GM12878 (cell line): Measurements from ENCODE around the gene MAP2K4. TPM values are rescaled to one million over a fixed set of nuclear protein-coding genes. Genes with fewer than 3 reads are reported as not detected.

ENCODE experiments used
- ATAC-seq: fragments of 200-7000 bp; cut with Tn5 transposase; 3 replicates; pipeline ENCODE4 v1.9.1; 2020; ENCODE audit warnings: mild to moderate bottlenecking, moderate library complexity
- BruUV-seq: library from RNA; stranded (reverse); fragments of 400-500 nt; replicated peaks from 2 replicates; lab custom pipeline; 2021; lab: Mats Ljungman, UMichigan
- CTCF ChIA-PET: fragments of 300-600 bp; sonication (Branson Sonifier 250); formaldehyde crosslinking; extraction: SDS; loops from one replicate; lab custom pipeline; 2021; ENCODE audit warnings: inconsistent platforms; lab: Yijun Ruan, JAX
- POLR2A ChIA-PET: fragments of 350-600 bp; formaldehyde crosslinking; extraction: SDS; loops from one replicate; lab custom pipeline; 2021; ENCODE audit warnings: inconsistent platforms; lab: Charles Lee
- RAD21 ChIA-PET: fragments of 300-600 bp; sonication (Branson Sonifier 250); formaldehyde crosslinking; loops from one replicate; lab custom pipeline; 2023; ENCODE audit warnings: antibody characterized with exemption; ENCODE audit not compliant: unreplicated experiment; lab: Charles Lee
- SMC1A ChIA-PET: fragments of 300-600 bp; sonication (Branson Sonifier 250); formaldehyde crosslinking; loops from one replicate; lab custom pipeline; 2023; ENCODE audit not compliant: unreplicated experiment, uncharacterized antibody; lab: Charles Lee
- DNase-seq: peaks from one replicate; pipeline ENCODE4 v3.0.0-alpha.2; 2011; ENCODE audit warnings: low read depth, low spot score
- FAIRE-seq: peaks from 3 replicates; lab custom pipeline; 2011; peaks lifted over from hg19 to GRCh38; lab: Jason Lieb, UNC
- H2AFZ ChIP-seq: 2 replicates; pipeline ENCODE4 v1.6.0; 2011; ENCODE audit warnings: low read depth, low read length, control low read depth; ENCODE audit not compliant: control insufficient read depth
- H3K27ac ChIP-seq: 2 replicates; pipeline ENCODE4 v1.5.1; 2011; ENCODE audit warnings: control low read depth; ENCODE audit not compliant: control insufficient read depth, insufficient read depth
- H3K27me3 ChIP-seq, 2 experiments: replicated peaks in 1 of 2; 2 replicates each; pipeline versions ENCODE4 v1.6.0 to v1.6.1; 2011; ENCODE audit warnings: low read length in 1 of 2; ENCODE audit not compliant: control insufficient read depth in 2 of 2, insufficient read depth in 2 of 2
- H3K36me3 ChIP-seq, 2 experiments: 2 replicates each; pipeline ENCODE4 v1.5.1; 2011; ENCODE audit warnings: low read length in 1 of 2; ENCODE audit not compliant: control insufficient read depth in 2 of 2, insufficient read depth in 2 of 2
- H3K4me1 ChIP-seq: 2 replicates; pipeline ENCODE4 v1.6.1; 2011; ENCODE audit warnings: mild to moderate bottlenecking, low read length, moderate library complexity, mixed read lengths; ENCODE audit not compliant: control insufficient read depth, insufficient read depth
- H3K4me2 ChIP-seq: 2 replicates; pipeline ENCODE4 v1.6.0; 2011; ENCODE audit warnings: control low read depth; ENCODE audit not compliant: control insufficient read depth, insufficient read depth
- H3K4me3 ChIP-seq: fragments of 200-600 bp; sonication (generic); 2 replicates; pipeline ENCODE4 v1.5.1; 2016
- H3K79me2 ChIP-seq: 2 replicates; pipeline ENCODE4 v1.6.0; 2011; ENCODE audit warnings: low read length; ENCODE audit not compliant: control insufficient read depth, insufficient read depth
- H3K9ac ChIP-seq: 2 replicates; pipeline ENCODE4 v1.8.0; 2011; ENCODE audit warnings: low read length, control low read depth, mixed read lengths; ENCODE audit not compliant: control insufficient read depth, insufficient read depth
- H3K9me3 ChIP-seq: replicated peaks from 3 replicates; pipeline ENCODE4 v1.5.1; 2011; ENCODE audit warnings: mild to moderate bottlenecking, low read length; ENCODE audit not compliant: control insufficient read depth, insufficient read depth
- H4K20me1 ChIP-seq: 2 replicates; pipeline ENCODE4 v1.6.0; 2011; ENCODE audit not compliant: control insufficient read depth, insufficient read depth
- BACH1 ChIP-seq: fragments of 450-650 bp; IDR thresholded peaks from 2 replicates; pipeline ENCODE4 v1.6.1; 2017; ENCODE audit warnings: mild to moderate bottlenecking, borderline replicate concordance
- HDAC2 ChIP-seq: fragments of 200-600 bp; sonication (generic); IDR thresholded peaks from 2 replicates; pipeline ENCODE4 v1.6.1; 2017
- HDAC6 ChIP-seq: fragments of 200-600 bp; sonication (generic); IDR thresholded peaks from one replicate; pipeline ENCODE4 v1.8.0; 2017; ENCODE audit warnings: antibody characterized with exemption; ENCODE audit not compliant: unreplicated experiment
- NFYB ChIP-seq: IDR thresholded peaks from 2 replicates; pipeline ENCODE4 v1.6.1; 2011; ENCODE audit warnings: low read depth, mild to moderate bottlenecking, low read length, improper control_type of control experiment, moderate library complexity; ENCODE audit not compliant: insufficient read depth
- PAX5 ChIP-seq: IDR thresholded peaks from 2 replicates; pipeline ENCODE4 v1.6.1; 2011; ENCODE audit warnings: low read depth, low read length, borderline replicate concordance
- RELA ChIP-seq: fragments of 450-650 bp; IDR thresholded peaks from 2 replicates; pipeline ENCODE4 v1.8.0; 2014; ENCODE audit warnings: borderline replicate concordance; ENCODE audit not compliant: partially characterized antibody
- SREBF1 ChIP-seq: IDR thresholded peaks from 2 replicates; pipeline ENCODE4 v1.6.1; 2012; ENCODE audit warnings: mild to moderate bottlenecking, low read length
- SUPT20H ChIP-seq: IDR thresholded peaks from 2 replicates; pipeline ENCODE4 v1.6.1; 2011; ENCODE audit warnings: low read depth, mild to moderate bottlenecking, low read length, moderate library complexity, borderline replicate concordance; ENCODE audit not compliant: control insufficient read depth
- TBL1XR1 ChIP-seq: IDR thresholded peaks from 2 replicates; pipeline ENCODE4 v1.6.1; 2012; ENCODE audit warnings: low read depth, low read length, improper control_type of control experiment
- WGBS: methylation state at CpG from one replicate; pipeline ENCODE4 v1.1.6; 2016; ENCODE audit warnings: low lambda C conversion rate; ENCODE audit not compliant: insufficient replicate concordance, insufficient coverage; ENCODE audit errors: missing lambda C conversion rate; 5-methylcytosine and 5-hydroxymethylcytosine counted together
- in situ Hi-C: fragments of 300-500 bp; cut with MboI; formaldehyde crosslinking; loops from 9 replicates; pipeline ENCODE4 v1.14.3; 2018; ENCODE audit warnings: mixed read lengths
- intact Hi-C: fragments of 100-400 bp; cut with micrococcal nuclease; formaldehyde crosslinking; loops from one replicate; pipeline ENCODE4 v1.14.2; 2022; ENCODE audit not compliant: unreplicated experiment
- polyA plus RNA-seq, 11 experiments: library from polyadenylated mRNA; depleted of rRNA in 4 of 11; unstranded in 6 of 11; stranded (reverse) in 5 of 11; fragments of >200 nt; fragmentation: Nextera tagmentation in 4 of 11; fragmentation: Illumina TruSeq in 1 of 11; extraction: Ambion mirVana in 4 of 11; extraction: Trizol in 1 of 11; gene quantifications; 1 replicate in 1 of 11; 2 replicates in 10 of 11; pipeline versions ENCODE4 v1.2.1 to v1.2.3, GENCODE V29; 2011 to 2016; ENCODE audit warnings: inconsistent platforms in 2 of 11, missing spikeins in 2 of 11, low read depth in 1 of 11
- total RNA-seq, 4 experiments: library from RNA; depleted of rRNA in 3 of 4; stranded (reverse); fragments of >200 nt in 3 of 4; fragmentation: Illumina TruSeq in 1 of 4; extraction: Trizol in 1 of 4; gene quantifications; 2 replicates each; pipeline versions ENCODE4 v1.2.1 to v1.2.3, GENCODE V29; 2013 to 2021
- TF ChIP-seq, protein P1 (sequence below): fragments of 450-650 bp; IDR thresholded peaks from 2 replicates; pipeline ENCODE4 v1.6.1; 2017; ENCODE audit warnings: mild to moderate bottlenecking
- TF ChIP-seq, protein P2 (sequence below): fragments of 150-350 bp; IDR thresholded peaks from 2 replicates; pipeline ENCODE4 v1.6.1; 2016; ENCODE audit warnings: low read depth, low read length
- TF ChIP-seq, protein P3 (sequence below): IDR thresholded peaks from 2 replicates; pipeline ENCODE4 v1.6.1; 2011; ENCODE audit warnings: mild to moderate bottlenecking, low read depth, low read length, moderate library complexity; ENCODE audit not compliant: insufficient replicate concordance
- TF ChIP-seq, protein P4 (sequence below): IDR thresholded peaks from 2 replicates; pipeline ENCODE4 v1.6.1; 2012; ENCODE audit warnings: improper control_type of control experiment, low read depth, low read length; ENCODE audit not compliant: insufficient replicate concordance

Gene MAP2K4
- total and polyA plus RNA-seq, 10 of the 15 experiments (the other 5 are each of a cell fraction or from before 2014, with no cell fraction given), result 5.4 to 34.1 (median 25.5) TPM

DNA sequence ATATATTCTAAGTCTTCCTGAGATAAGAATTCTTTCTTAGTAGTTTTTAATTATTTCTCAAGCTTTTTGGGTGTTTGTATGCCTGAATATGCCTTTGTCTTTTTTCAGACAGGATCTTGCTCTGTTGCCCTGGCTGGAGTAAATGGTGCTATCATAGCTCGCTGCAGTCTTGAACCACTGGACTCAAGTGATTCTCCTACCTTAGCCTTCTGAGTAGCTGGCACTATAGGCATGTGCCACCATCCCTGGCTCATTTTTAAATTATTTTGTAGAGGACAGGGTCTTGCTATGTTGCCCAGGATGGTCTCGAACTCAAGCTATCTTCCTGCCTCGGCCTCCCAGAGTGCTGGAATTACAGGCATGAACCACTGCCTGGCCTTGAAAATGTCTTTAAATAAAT lies 41.6 kb downstream of the MAP2K4 start:
- SMC1A ChIA-PET, result no interaction called here
- no peak overlapping the region for H3K9ac ChIP-seq
- H3K36me3 ChIP-seq, result no peaks in the 10 kb centered on the region; a peak in 1 of 4 replicates
- no peaks in the 10 kb centered on the region for H4K20me1 ChIP-seq
- in situ Hi-C loops (no loop called here), intact Hi-C loops (no loop called here)
- RAD21 ChIA-PET, result no interaction called here
- no peak overlapping the region for H3K4me3 ChIP-seq
- DNase-seq (no peak), ATAC-seq (no peak), FAIRE-seq (no peak)
- H3K27ac ChIP-seq, result no peak overlapping the region
- POLR2A ChIA-PET, result no interaction called here
- H3K79me2 ChIP-seq, result no peaks in the 10 kb centered on the region
- H2AFZ ChIP-seq, result no peak overlapping the region
- H3K4me2 ChIP-seq, result no peak overlapping the region
- CTCF ChIA-PET, result interaction anchor here (1.8 kb wide), 1 partner anchor 9 kb away, joined by 5 read pairs; no protein-coding TSS in a partner anchor
- BruUV-seq, result no TSS peak
- no peaks in the 10 kb centered on the region for H3K4me1 ChIP-seq
- no peaks in the 10 kb centered on the region; the same call in 2 of the 3 replicates for H3K9me3 ChIP-seq
- 96% methylated on average over 3 of the region's 3 CpGs for WGBS
- no peaks in the 10 kb centered on the region for H3K27me3 ChIP-seq
- TF ChIP-seq TBL1XR1 (no peak), NFYB (no peak), RELA (no peak), HDAC6 (no peak), SREBF1 (no peak), SUPT20H (no peak), PAX5 (no peak), BACH1 (no peak), HDAC2 (no peak)
- TF ChIP-seq, protein P1, sequence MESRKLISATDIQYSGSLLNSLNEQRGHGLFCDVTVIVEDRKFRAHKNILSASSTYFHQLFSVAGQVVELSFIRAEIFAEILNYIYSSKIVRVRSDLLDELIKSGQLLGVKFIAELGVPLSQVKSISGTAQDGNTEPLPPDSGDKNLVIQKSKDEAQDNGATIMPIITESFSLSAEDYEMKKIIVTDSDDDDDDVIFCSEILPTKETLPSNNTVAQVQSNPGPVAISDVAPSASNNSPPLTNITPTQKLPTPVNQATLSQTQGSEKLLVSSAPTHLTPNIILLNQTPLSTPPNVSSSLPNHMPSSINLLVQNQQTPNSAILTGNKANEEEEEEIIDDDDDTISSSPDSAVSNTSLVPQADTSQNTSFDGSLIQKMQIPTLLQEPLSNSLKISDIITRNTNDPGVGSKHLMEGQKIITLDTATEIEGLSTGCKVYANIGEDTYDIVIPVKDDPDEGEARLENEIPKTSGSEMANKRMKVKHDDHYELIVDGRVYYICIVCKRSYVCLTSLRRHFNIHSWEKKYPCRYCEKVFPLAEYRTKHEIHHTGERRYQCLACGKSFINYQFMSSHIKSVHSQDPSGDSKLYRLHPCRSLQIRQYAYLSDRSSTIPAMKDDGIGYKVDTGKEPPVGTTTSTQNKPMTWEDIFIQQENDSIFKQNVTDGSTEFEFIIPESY, result no peak
- TF ChIP-seq, protein P2, sequence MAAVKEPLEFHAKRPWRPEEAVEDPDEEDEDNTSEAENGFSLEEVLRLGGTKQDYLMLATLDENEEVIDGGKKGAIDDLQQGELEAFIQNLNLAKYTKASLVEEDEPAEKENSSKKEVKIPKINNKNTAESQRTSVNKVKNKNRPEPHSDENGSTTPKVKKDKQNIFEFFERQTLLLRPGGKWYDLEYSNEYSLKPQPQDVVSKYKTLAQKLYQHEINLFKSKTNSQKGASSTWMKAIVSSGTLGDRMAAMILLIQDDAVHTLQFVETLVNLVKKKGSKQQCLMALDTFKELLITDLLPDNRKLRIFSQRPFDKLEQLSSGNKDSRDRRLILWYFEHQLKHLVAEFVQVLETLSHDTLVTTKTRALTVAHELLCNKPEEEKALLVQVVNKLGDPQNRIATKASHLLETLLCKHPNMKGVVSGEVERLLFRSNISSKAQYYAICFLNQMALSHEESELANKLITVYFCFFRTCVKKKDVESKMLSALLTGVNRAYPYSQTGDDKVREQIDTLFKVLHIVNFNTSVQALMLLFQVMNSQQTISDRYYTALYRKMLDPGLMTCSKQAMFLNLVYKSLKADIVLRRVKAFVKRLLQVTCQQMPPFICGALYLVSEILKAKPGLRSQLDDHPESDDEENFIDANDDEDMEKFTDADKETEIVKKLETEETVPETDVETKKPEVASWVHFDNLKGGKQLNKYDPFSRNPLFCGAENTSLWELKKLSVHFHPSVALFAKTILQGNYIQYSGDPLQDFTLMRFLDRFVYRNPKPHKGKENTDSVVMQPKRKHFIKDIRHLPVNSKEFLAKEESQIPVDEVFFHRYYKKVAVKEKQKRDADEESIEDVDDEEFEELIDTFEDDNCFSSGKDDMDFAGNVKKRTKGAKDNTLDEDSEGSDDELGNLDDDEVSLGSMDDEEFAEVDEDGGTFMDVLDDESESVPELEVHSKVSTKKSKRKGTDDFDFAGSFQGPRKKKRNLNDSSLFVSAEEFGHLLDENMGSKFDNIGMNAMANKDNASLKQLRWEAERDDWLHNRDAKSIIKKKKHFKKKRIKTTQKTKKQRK, result no peak
- TF ChIP-seq, protein P3, sequence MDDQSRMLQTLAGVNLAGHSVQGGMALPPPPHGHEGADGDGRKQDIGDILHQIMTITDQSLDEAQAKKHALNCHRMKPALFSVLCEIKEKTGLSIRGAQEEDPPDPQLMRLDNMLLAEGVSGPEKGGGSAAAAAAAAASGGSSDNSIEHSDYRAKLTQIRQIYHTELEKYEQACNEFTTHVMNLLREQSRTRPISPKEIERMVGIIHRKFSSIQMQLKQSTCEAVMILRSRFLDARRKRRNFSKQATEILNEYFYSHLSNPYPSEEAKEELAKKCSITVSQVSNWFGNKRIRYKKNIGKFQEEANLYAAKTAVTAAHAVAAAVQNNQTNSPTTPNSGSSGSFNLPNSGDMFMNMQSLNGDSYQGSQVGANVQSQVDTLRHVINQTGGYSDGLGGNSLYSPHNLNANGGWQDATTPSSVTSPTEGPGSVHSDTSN, result no peak
- TF ChIP-seq, protein P4, sequence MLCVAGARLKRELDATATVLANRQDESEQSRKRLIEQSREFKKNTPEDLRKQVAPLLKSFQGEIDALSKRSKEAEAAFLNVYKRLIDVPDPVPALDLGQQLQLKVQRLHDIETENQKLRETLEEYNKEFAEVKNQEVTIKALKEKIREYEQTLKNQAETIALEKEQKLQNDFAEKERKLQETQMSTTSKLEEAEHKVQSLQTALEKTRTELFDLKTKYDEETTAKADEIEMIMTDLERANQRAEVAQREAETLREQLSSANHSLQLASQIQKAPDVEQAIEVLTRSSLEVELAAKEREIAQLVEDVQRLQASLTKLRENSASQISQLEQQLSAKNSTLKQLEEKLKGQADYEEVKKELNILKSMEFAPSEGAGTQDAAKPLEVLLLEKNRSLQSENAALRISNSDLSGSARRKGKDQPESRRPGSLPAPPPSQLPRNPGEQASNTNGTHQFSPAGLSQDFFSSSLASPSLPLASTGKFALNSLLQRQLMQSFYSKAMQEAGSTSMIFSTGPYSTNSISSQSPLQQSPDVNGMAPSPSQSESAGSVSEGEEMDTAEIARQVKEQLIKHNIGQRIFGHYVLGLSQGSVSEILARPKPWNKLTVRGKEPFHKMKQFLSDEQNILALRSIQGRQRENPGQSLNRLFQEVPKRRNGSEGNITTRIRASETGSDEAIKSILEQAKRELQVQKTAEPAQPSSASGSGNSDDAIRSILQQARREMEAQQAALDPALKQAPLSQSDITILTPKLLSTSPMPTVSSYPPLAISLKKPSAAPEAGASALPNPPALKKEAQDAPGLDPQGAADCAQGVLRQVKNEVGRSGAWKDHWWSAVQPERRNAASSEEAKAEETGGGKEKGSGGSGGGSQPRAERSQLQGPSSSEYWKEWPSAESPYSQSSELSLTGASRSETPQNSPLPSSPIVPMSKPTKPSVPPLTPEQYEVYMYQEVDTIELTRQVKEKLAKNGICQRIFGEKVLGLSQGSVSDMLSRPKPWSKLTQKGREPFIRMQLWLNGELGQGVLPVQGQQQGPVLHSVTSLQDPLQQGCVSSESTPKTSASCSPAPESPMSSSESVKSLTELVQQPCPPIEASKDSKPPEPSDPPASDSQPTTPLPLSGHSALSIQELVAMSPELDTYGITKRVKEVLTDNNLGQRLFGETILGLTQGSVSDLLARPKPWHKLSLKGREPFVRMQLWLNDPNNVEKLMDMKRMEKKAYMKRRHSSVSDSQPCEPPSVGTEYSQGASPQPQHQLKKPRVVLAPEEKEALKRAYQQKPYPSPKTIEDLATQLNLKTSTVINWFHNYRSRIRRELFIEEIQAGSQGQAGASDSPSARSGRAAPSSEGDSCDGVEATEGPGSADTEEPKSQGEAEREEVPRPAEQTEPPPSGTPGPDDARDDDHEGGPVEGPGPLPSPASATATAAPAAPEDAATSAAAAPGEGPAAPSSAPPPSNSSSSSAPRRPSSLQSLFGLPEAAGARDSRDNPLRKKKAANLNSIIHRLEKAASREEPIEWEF, result no peak
